NCI-H510A (cell line): ENCODE measurements around the gene CALHM3.
A peak's percentile ranks its signal among the peaks of the same experiment; 100 is the strongest.
"Not testable (repeated sequence)": the region's sequence is repeated elsewhere in the genome, so short reads cannot be mapped to it uniquely, and the experiment has no call there.

Experiments
- DNase-seq: peaks from one replicate; lab custom pipeline; 2025; lab: John Stamatoyannopoulos, UW

The CALHM3 gene, protein sequence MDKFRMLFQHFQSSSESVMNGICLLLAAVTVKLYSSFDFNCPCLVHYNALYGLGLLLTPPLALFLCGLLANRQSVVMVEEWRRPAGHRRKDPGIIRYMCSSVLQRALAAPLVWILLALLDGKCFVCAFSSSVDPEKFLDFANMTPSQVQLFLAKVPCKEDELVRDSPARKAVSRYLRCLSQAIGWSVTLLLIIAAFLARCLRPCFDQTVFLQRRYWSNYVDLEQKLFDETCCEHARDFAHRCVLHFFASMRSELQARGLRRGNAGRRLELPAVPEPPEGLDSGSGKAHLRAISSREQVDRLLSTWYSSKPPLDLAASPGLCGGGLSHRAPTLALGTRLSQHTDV

DNA sequence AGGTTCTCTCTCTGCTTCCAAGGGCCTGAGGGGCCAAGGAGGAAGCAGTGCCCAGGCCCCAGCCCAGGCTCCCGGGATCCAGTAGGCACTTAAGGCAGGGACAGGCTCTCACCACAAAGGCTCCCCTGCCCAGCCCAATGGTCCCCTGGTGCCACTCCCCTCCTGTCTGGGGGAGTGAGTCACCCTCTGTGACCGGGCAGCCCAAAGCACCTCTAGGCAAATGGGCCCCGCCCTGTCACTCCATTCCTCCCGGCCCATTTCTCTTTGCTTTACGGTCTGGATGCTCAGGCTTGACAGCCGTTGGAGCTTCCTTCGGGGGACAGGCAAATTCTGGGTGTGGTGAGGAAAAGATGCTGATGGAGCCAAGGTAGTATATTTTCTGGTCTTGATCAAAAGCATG lies at the start of gene CALHM3:
CALHM3 (minus strand) TSS at position 106 of the 400 bp plus-strand sequence. CDS start 208 bp downstream, outside the sequence.
- no peak for DNase-seq

DNA sequence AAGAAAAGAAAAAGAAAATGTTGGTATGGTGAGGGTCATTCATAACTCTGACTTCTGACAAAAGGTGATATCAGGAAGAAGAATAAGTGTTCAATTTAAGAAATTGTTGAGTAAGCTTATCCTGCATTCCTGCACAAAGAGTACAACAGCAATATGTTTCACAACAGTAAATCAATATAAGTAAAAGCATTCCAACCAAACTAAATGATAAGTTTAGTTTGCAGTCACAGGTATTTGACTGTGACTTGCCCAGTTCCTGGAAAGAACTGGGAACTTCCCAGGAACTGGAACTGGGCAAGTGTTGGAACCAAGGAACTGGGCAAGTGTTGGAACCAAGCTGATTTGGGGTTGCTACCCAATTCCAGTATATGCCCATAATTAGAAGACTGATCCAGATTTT lies 49.5 kb upstream of the CALHM3 start:
- DNase-seq = no peak

DNA sequence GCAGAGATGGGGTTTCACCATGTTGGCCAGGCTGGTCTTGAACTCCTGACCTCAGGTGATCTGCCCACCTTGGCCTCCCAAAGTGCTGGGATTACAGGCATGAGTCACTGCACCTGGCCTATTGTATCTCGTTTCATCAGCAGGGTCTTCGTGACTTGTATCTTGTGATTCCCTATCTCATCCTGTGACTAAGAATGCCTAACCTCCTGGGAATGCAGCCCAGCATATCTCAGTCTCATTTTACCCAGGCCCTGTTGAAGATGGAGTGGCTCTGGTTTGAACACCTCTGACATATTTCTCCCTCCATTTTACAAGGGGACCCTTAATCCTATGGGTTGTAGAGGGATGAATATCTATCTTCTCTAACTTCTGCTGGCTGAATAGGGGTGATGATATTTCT lies 48.4 kb upstream of the CALHM3 start:
- not testable (repeated sequence) for DNase-seq

DNA sequence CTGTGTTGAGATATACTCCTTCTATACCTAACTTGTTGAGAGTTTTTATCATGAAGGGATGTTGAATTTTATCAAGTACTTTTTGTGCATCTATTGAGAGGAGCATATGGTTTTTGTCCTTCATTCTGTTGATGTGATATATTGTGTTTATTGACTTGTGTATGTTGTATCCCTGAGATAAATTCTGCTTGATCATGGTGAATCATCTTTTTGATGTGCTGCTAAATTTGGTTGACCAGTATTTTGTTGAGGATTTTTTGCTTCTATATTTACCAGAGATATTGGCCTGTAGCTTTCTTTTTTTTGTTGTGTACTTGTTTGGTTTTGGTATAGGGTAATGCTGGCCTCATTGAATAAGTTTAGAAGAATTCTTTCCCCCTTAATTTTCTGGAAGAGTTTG lies 46.9 kb upstream of the CALHM3 start:
- no peak for DNase-seq

DNA sequence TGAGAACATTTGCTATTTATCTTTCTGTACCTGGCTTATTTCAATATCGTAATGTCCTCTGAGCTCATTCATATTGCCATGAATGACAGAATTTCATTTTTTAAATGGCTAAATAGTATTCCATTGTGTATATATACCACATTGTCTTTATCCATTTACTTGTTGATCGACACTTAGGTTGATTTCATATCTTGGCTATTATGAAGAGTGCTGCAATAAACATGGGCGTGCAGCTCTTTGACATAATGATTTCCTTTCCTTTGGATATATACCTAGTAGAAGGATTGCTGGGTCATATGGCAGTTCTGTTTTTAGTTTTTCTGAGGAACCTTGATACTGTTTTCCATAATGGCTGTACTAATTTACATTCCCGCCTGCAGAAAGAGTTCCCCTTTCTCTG lies 44.6 kb upstream of the CALHM3 start:
- DNase-seq = no peak

DNA sequence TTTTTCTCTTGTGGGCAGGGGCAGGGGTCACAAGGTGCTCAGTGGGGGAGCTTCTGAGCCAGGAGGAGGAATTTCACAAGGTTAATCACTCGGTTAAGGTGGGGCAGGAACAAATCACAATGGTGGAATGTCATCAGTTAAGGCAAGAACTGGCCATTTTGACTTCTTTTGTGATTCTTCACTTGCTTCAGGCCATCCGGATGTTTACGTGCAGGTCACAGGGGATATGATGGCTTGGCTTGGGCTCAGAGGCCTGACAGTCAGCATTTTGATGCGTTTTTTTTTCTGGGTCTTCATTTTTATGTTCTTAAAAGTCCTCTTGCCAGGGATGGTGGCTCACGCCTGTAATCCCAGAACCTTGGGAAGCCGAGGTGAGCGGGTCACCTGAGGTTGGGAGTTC lies 43.0 kb upstream of the CALHM3 start:
- not testable (repeated sequence) for DNase-seq

DNA sequence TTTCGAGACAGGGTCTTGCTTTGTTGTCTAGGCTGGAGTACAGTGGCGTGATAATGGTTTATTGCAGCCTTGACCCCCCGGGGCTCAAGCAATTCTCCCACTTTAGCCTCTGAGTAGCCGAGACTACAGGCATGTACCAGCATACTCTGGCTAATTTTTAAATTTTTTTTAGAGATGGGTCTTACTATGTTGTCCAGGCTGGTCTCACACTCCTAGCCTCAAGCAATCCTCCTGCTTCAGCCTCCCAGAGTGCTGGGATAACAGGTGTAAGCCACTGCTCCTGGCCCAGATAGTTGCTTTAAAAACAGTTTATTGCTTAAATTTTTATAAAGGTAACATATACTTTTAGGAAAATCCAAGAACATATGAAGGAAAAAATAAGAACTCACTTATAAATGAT lies 40.8 kb upstream of the CALHM3 start:
- DNase-seq = no peak

DNA sequence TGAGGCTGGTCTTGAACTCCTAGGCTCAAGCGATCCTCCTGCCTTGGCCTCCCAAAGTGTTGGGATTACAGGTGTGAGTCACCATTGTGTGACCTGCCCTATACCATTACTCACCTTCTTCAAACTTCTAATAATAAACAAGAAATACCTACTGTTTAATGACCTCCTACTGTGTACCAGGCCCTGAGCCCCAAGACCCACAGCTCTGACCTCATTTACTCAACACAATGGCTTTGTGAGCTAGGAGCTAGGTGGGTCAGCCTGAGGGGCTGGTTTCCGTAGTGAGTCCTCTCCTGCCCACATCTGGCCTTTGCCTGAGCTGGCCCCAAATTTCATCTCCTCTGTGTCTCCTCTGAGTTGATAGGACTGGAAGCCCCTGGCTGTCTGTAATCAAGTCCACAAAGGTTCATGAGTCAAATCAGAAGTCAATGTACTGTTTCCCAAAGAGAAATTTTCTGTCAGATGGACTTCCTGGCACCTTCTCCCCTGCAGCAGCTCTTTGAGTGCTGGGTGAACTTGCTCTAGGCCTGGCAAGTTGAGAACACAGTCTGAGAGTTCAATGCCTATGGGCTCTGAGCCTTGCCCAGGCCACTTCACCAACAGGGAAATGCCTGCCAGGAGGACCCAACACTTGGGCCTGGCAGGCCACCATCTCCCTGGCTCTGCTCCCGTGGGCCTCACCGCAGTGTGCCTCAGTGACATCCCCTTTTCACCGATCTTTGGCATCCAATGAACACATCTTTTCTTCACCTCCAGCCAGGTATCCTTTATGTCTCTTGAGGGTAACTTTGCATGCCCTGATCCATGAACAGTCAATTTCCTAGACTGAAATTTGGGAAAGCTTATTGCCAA lies 38.4 kb upstream of the CALHM3 start:
- DNase-seq = no peak

DNA sequence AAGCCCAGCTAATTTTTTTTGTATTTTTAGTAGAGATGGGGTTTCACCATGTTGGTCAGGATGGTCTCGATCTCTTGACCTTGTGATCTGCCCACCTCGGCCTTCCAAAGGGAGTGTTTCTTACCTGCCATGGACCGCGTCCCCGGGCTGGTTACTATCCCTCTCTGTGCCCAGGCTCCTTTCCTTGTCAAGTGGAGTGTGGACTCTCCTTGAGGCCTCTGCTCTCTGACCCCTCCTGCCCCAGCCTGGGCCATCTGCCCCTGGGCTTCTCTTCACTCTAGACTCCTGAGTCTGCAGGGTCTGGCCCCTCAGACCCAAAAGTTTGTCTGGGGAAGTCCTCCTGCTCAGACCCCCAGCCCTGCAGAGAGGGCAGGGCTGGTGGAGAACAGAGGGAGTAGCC lies 35.2 kb upstream of the CALHM3 start:
- no peak for DNase-seq

DNA sequence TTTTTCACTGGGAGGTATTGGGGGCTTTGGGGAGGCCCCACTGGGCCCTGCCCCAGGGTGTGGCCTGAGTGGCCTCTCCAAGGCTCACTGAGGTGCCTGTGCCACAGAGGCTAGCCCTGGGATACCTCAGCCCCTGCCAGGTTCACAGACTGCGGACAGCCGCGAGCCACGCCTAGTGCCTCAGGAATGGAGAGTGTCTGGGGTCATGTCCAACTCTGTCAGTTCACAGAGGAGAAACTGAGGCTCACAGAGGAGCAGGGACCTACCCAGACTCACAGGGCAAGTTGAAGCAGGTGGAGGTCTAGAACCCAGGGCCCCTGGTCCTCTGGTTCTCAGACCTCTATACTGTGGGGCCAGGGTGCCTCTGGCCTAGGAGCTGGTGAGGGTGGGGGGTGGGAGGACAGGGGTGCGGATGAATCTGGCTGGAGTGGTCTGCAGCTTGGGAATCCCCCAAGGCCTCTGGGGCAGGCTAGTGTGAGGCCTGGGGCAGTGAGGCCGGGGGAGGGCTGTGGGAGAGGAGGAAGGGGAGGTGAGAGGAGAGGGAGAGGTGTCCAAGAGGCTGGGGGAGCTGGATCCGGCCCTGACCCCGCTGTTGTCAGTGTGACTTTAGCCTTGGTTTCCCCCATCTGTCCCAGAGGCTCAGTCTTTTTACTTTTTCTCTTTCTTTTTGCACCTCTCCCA lies 34.5 kb upstream of the CALHM3 start:
- no peak for DNase-seq

DNA sequence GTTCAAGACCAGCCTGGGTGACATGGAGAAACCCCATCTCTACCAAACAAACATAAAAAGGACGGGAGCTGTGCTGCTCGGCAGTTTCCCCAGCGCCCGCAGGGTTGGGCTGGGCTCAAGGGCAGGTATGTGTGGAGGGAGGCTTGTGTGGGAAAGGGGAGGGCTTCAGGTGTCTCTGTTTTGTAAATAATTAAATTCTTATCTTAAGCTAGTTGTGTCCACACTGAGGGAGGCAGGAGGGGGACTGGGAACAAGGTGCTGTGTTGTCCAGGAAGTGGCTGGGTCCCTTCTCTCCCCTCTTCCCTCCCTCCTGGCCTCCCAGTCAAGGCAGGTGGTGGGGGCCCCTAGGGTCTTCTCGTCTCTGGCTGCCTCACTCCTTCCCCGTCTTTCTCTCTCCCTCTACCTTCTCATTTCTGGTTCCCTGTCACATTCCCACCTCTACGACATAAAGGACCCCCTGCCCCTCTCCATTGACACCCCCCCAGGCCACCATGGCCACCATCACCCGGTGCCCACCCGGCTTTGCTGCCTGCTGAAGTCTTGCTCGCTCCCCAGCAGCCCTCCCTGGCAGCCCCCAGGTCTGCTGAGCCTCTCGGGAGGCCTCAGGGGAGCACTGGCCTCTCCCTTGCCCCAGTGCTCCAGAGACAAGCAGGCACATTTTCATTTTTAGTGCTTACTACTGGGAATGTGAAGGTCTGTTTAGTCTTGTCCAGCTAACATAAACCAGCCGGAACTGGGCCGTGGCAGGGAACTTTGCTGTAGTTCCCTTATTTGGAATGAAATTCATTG lies 33.7 kb upstream of the CALHM3 start:
- peak; percentile 21 for DNase-seq

DNA sequence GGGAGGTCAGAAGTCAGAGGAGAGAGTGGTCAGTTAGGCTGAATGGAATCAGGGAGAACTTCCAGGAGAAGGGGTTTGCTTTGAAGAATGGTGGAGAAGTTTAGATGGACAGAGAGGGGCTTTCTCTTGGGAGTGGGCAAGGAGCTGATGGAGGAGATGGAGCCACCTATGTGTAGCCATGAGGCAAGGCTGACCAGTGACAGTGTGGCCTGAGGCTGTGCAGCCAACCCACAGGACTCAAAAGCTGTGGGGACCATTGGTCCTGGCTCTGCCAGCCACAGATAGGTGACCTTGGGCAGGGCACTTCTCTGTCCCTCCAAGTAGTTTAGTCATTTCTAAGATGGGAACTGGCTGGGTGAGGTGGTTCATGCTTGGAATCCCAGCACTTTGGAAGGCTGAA lies 33.1 kb upstream of the CALHM3 start:
- no peak for DNase-seq

DNA sequence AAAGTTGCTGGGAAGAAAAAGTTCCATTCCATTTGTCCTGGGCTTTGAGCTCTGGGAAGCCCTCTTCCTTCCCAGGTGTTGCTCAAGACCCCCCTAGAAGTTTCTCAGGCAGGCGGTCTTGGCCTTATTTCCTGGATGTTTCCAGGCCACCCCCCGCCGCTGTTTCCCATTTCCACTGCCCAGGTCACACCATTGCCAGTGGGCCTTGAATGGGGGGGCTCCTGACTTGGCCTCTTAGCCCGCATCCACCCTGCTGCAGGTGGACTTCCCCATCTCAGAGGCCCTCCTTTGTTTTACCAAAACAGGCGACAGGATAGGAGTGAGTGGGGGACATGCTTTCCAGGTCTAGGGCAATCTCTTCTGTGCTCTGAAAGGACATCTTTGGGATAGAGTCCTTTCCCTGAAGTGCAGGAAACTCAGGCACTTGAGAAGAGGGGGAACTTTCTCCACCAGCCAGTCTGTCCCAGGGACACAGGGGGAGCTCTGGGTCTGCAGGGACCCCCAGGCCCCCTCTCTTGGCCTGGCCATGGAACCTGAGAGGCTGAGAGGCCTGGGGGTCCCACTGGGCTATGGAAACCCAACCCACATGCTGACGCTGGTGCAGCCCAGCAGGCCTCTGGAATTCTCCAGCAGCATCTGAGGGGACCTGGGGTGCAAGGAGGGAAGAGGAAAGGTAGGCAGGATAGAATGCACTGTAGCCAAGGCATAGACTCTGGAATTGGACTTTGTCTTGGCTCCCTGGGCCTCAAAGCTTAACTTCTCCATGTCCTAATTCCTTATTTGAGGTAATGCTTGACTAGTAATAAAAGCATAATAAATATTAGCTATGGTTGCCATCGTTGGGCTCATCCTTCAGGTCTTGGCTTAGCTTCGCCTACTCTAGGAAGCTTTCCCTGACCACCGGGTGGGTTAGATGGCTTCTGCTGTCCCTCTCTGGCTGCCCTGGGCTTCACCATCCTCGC lies 32.0 kb upstream of the CALHM3 start:
- DNase-seq = no peak

DNA sequence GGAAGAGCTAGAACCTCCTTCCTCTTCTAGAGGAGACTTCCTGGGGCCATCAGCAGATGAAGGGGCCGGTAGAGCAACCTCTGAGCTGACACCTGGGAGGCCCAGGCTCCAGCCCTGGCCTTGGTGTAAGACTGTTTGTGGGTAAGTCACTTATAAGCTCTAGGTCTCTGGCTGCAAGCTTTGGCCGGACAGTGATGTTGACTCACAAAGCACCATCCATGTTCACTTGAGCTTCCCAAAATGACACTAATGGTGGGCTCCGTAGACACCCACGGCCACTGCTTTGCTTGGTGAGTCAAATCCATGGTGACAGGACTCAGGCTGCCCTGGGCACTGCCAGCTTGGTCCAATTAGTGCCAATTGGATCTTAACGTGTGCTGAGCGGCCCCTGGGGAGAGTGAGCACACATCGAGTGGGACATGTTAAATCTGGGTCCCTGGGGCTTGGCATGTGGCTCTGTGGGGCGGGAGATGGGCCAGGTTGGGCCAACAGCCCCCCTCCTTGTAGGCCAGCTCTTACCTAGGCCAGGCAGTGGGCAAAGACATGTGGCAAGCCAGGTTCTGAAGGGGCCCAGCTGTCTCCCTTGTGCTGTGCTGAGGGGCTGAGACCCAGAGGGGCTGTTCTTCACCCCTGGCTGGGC lies 31.1 kb upstream of the CALHM3 start:
- DNase-seq = no peak

DNA sequence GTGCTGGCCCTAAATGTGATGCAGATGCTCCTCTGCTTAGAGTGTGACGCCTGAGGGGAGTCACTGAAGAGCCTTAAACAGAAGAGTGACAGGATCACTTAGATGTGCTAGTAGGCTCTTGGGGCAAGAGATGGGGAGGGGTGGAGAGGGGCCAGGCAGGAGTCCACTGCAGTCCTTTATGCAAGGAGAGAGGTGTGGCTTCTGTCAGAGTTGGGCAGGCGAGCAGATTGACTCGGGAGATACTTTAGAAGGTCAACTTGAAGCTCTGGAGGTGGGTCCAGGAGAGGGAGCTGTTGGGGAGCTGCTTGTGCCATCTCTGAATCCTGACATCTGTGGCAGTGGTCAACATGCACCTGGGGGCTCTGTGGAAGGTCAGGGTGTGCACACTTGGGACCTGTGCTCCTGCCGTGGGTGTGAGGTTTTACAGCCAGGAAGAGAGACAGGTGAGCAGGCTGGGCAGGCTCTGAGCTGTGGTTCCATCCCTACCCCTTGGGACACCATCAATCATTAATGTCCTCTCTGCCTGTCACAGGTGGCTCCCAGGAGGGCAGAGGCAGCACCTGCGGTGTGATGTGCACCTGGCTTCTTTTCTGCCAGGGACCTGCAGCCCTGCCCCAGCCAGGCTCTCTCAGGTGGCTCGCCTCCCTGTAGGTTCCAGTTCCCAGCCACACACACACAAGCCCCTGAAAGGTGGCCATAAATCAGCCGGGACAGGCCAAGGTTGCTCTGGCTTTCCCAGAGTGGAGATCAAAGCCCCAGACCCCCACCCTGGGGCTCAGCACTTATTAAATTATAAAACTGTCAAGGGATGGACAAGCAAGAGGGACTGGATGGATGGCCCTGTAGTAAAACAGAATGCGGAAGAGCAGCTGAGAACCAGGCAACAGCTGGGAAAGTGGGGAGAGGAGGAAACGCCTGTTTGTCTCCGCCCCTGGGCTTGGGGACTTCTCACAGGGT lies 28.5 kb upstream of the CALHM3 start:
- peak; percentile 97 for DNase-seq

DNA sequence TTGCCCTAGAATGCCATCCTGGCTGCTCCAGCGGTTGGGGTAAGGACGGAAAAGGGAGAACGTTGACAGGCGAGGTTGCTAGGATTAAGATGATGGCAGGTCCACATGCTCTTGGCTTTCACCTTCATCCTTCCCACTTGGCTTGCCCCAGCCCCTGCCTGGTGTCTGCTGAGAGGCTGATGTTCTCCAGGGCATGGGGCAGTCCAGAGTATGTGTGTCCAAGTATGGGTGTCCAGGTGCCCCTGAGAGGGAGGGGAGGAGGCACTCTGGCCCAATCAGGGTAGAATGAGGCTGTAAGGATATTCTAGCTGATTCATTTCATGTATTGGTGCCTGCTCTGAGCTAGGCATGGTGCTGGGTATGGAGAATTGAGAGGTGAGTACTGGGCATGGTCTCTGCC lies 27.0 kb upstream of the CALHM3 start:
- no peak for DNase-seq

DNA sequence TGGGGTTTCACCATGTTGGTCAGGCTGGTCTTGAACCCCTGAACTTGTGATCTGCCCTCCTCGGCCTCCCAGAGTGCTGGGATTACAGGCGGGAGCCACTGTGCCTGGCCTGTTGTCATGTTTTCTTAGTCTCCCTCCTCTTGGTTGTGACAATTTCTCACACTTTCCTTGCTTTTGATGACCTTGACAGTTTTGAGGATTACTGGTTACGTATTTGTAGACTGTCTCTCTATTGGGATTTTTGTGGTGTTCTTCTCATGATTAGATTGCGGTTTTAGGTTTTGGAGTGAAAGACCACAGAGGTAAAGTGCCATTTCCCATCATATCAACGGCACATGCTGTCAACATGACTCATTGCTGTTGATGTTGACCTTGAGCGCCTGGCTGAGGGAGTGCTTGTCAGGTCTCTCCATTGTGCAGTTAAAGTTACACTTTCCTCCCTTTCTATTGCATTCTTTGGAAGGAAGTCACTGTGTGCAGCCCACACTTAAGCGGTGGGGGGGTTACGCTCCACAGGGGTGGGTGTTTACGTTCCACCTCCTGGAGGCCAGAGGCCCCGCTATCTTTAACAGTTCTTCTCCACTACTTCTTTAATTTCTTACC lies 25.2 kb upstream of the CALHM3 start:
- DNase-seq = peak; percentile 30

DNA sequence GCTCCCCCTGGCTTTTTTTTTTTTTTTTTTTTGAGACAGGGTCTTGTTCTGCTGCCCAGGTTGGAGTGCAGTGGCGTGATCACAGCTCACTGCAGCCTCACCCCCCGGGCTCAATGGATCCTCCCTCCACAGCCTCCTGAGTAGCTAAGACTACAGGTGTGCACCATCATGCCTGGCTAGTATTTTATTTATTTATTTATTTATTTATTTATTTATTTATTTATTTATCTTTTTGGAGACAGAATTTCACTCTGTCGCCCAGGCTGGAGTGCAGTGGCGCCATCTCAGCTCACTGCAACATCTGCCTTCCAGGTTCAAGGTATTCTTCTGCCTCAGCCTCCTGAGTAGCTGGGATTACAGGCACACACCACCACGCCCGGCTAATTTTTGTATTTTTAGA lies 24.7 kb upstream of the CALHM3 start:
- not testable (repeated sequence) for DNase-seq
